MCF 10A (cell line): ENCODE data around the gene DEFB132. TPM values are rescaled to one million over a fixed set of nuclear protein-coding genes. Genes with fewer than 3 reads are reported as not detected.

Experiments used
- BruUV-seq: library from RNA; stranded (reverse); fragments of 400-500 nt; replicated peaks from 2 replicates; lab custom pipeline; 2021; lab: Mats Ljungman, UMichigan
- CTCF ChIA-PET: fragments of 300-600 bp; sonication (Branson Sonifier 250); formaldehyde crosslinking; extraction: SDS; loops from one replicate; lab custom pipeline; 2021; ENCODE audit warnings: antibody characterized with exemption, inconsistent platforms; lab: Yijun Ruan, JAX
- POLR2A ChIA-PET: fragments of 300-600, 350-650 bp; sonication (Branson Sonifier 250); formaldehyde crosslinking; extraction: SDS; loops from one replicate; lab custom pipeline; 2020; ENCODE audit warnings: antibody characterized with exemption, inconsistent platforms; lab: Yijun Ruan, JAX
- DNase-seq: peaks from one replicate; pipeline ENCODE4 v3.0.0-alpha.2; 2018; ENCODE audit not compliant: unreplicated experiment
- H3K27ac Mint-ChIP-seq: one replicate; pipeline ENCODE4 v1.8.0; 2022; ENCODE audit warnings: mild to moderate bottlenecking, low read depth, mixed read lengths; ENCODE audit not compliant: unreplicated experiment
- H3K27me3 Mint-ChIP-seq: one replicate; pipeline ENCODE4 v1.8.0; 2022; ENCODE audit warnings: mixed read lengths; ENCODE audit not compliant: insufficient read depth, unreplicated experiment
- H3K36me3 Mint-ChIP-seq: one replicate; pipeline ENCODE4 v1.8.0; 2022; ENCODE audit warnings: mild to moderate bottlenecking, moderate library complexity, mixed read lengths; ENCODE audit not compliant: insufficient read depth, unreplicated experiment
- H3K4me1 Mint-ChIP-seq: one replicate; pipeline ENCODE4 v1.8.0; 2022; ENCODE audit warnings: mixed read lengths; ENCODE audit not compliant: insufficient read depth, unreplicated experiment
- H3K4me3 Mint-ChIP-seq: one replicate; pipeline ENCODE4 v1.8.0; 2022; ENCODE audit warnings: mild to moderate bottlenecking, moderate library complexity, mixed read lengths; ENCODE audit not compliant: unreplicated experiment
- H3K9me3 Mint-ChIP-seq: one replicate; pipeline ENCODE4 v1.8.0; 2022; ENCODE audit warnings: mixed read lengths; ENCODE audit not compliant: unreplicated experiment
- intact Hi-C: fragments of 100-400 bp; cut with micrococcal nuclease; formaldehyde crosslinking; loops from 2 replicates; pipeline ENCODE4 v1.14.1; 2022
- total RNA-seq: library from RNA; stranded (reverse); gene quantifications from 2 replicates; pipeline ENCODE4 v1.2.3, GENCODE V29; 2022
- TF ChIP-seq, protein P1 (sequence below): fragments of 200-600 bp; IDR thresholded peaks from one replicate; pipeline ENCODE4 v1.8.0; 2022; ENCODE audit warnings: antibody characterized with exemption, mild to moderate bottlenecking; ENCODE audit not compliant: unreplicated experiment

The DEFB132 gene
- total RNA-seq, 1 experiment from 2014 or later = not detected

DNA sequence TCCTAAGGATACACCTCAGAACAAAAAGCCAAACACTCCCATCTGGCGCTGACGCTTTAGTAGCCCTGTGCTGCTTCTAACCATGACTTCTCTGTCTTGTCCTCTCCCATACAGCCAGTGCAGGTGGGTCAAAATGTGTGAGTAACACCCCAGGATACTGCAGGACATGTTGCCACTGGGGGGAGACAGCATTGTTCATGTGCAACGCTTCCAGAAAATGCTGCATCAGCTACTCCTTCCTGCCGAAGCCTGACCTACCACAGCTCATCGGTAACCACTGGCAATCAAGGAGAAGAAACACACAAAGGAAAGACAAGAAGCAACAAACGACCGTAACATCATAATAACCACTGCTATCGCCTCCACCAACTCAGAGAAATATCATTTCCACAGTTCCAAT is 1.4 kb downstream of the DEFB132 start:
- H3K4me3 Mint-ChIP-seq = no peak overlapping the region
- no peaks in the 10 kb centered on the region for H3K36me3 Mint-ChIP-seq
- no peaks in the 10 kb centered on the region for H3K9me3 Mint-ChIP-seq
- ChIA-PET CTCF (interaction anchor here (1.0 to 15.3 kb wide), 5 partner anchors 7 to 219 kb away, joined by 3 to 281 read pairs (median 7); no protein-coding TSS in a partner anchor), POLR2A (interaction anchor here (0.6 to 1.4 kb wide), 4 partner anchors 7 to 82 kb away, joined by 3 to 5 read pairs (median 4); no protein-coding TSS in a partner anchor)
- H3K27ac Mint-ChIP-seq = no peak overlapping the region
- H3K4me1 Mint-ChIP-seq = no peaks in the 10 kb centered on the region
- peak; percentile 30 for DNase-seq
- intact Hi-C loops = no loop called here
- peaks cover 52% of the 10 kb centered on the region for H3K27me3 Mint-ChIP-seq
- TF ChIP-seq, protein P1, sequence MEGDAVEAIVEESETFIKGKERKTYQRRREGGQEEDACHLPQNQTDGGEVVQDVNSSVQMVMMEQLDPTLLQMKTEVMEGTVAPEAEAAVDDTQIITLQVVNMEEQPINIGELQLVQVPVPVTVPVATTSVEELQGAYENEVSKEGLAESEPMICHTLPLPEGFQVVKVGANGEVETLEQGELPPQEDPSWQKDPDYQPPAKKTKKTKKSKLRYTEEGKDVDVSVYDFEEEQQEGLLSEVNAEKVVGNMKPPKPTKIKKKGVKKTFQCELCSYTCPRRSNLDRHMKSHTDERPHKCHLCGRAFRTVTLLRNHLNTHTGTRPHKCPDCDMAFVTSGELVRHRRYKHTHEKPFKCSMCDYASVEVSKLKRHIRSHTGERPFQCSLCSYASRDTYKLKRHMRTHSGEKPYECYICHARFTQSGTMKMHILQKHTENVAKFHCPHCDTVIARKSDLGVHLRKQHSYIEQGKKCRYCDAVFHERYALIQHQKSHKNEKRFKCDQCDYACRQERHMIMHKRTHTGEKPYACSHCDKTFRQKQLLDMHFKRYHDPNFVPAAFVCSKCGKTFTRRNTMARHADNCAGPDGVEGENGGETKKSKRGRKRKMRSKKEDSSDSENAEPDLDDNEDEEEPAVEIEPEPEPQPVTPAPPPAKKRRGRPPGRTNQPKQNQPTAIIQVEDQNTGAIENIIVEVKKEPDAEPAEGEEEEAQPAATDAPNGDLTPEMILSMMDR = no peak
- BruUV-seq = no TSS peak

DNA sequence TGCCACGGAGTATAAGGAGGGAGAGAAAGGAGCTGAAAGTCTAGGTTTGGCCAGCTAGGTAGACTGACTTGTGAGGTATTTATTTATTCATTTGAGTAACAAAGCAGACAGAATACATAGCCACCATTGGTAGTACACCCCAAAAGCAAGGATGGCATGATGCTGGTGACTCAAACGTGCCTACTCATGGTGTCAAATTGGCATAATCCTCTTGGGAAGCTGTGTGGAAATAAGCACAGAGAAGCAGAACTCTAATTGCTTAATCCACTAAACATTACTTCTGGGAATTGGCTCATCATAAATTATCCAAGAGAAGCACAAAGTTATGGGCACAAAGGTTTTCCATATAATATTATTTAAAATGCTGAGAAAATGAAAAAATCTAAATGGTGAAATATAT is 2.5 kb downstream of the DEFB132 start:
- Mint-ChIP-seq H3K9me3 (no peaks in the 10 kb centered on the region), H3K4me1 (no peaks in the 10 kb centered on the region), H3K27me3 (peaks cover 50% of the 10 kb centered on the region), H3K36me3 (no peaks in the 10 kb centered on the region), H3K4me3 (no peak overlapping the region), H3K27ac (no peak overlapping the region)
- TF ChIP-seq, protein P1 = no peak
- POLR2A ChIA-PET = interaction anchor here (0.7 to 0.8 kb wide), 2 partner anchors 18 to 24 kb away, joined by 3 to 4 read pairs; no protein-coding TSS in a partner anchor
- DNase-seq = peak; percentile 20
- CTCF ChIA-PET = interaction anchor here (1.9 to 15.3 kb wide), 2 partner anchors 10 to 21 kb away, joined by 7 to 281 read pairs; no protein-coding TSS in a partner anchor
- no TSS peak for BruUV-seq
- intact Hi-C loops = no loop called here

DNA sequence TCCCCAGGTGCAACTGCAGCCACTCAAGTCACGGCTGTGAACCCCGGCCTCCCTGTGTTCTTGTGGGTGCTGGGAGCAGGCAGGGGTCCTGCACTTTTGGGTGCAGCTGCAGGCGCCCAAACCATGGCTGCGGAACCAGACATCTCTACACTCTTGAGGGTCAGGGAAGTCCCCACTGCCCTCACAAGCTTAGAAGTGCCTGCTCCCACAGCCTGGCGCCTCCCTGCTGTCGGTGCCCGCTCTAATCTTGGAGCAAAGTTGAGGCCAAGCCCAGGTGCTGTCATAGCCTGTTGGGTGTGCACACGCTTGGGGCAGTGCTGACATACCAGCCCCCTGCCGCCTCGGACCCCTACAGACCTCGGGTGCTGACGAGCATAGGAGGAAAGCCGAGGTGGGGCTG is 6.2 kb downstream of the DEFB132 start:
- POLR2A ChIA-PET = no interaction called here
- CTCF ChIA-PET = interaction anchor here (0.5 to 15.3 kb wide), 7 partner anchors 9 to 76 kb away, joined by 3 to 281 read pairs (median 3); no protein-coding TSS in a partner anchor
- no peaks in the 10 kb centered on the region for H3K36me3 Mint-ChIP-seq
- no peak overlapping the region for H3K4me3 Mint-ChIP-seq
- H3K4me1 Mint-ChIP-seq = peaks cover 12% of the 10 kb centered on the region
- BruUV-seq = no TSS peak
- intact Hi-C loops = no loop called here
- TF ChIP-seq, protein P1 = no peak
- no peak overlapping the region for H3K27ac Mint-ChIP-seq
- peaks cover 13% of the 10 kb centered on the region for H3K27me3 Mint-ChIP-seq
- DNase-seq = no peak
- no peaks in the 10 kb centered on the region for H3K9me3 Mint-ChIP-seq

DNA sequence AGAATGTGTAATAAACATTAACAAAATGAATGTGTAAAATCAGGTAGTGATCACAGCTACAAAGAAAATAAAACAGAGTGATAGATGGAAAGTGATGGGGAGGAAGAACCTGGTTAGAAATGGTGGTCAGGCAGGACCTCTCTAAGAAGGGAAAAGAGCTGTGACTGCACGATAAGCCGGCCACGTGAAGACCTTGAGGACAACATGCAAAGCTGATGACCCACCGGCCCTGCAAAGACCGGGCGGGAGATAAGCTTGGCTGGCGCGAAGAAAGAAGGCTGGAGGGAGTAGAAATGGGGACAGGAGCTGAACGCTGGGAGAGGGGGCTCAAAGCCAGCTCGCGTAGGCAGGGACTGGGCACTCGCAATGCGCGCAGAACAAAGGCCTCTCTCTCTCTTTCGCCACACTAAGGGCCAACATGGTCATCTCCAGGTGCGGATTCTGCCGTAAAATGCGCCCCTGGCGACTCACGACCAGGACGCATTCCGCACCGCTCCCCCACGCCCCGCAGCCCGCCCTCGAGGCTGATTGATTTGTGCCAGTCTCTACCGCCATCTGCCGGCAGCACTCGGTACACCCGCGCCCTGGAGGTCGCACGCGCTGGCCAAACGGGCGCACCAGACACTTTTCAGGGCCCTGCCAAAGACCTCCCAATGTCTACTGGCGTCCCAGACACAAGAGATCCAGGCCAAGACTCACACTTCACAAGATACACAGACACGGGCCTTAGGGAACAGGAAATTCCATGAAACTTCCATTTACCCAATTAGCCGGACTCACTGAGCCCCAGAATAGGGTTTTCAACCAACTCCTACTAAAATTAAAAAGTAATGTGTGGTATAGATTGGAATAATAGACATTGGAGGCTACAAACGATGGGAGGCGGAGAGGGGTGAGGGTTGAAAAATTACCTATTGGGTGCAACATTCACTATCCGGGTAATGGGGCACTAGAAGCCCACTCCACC is 9.4 kb downstream of the DEFB132 start:
- no TSS peak for BruUV-seq
- peak; percentile 64 for DNase-seq
- Mint-ChIP-seq H3K36me3 (no peaks in the 10 kb centered on the region), H3K27me3 (no peaks in the 10 kb centered on the region), H3K4me1 (peaks cover 12% of the 10 kb centered on the region), H3K9me3 (no peaks in the 10 kb centered on the region), H3K27ac (no peak overlapping the region), H3K4me3 (peak overlapping the region; percentile 61)
- TF ChIP-seq, protein P1 = peak; percentile 96
- ChIA-PET POLR2A (interaction anchor here (0.5 to 2.7 kb wide), 9 partner anchors 9 to 191 kb away, joined by 3 to 12 read pairs (median 3); partner anchors contain the start of gene ZCCHC3), CTCF (interaction anchor here (0.6 to 15.3 kb wide), 40 partner anchors 8 to 918 kb away, joined by 3 to 281 read pairs (median 6); partner anchors contain the start of genes DEFB129, DEFB132, SOX12 and TMEM74B)
- intact Hi-C loops = loop anchor here (1.0 kb wide), 2 partner anchors 31 to 58 kb away; no protein-coding TSS in a partner anchor
